T1000 (cell line): ENCODE measurements around the gene BCL11A.

Experiments
- DNase-seq: peaks from one replicate; lab custom pipeline; 2025; ENCODE audit warnings: mixed read lengths; lab: John Stamatoyannopoulos, UW

Gene BCL11A

GRCh38 chr2:60553495-60554073 is at the start of gene BCL11A:
Gene BCL11A, minus strand, starts transcription at chr2:60553654. Its CDS starts 384 bp downstream, at chr2:60553270.
- peak; percentile 31 for DNase-seq

GRCh38 chr2:60602828-60603532 is 49.5 kb upstream of the BCL11A start:
- DNase-seq = no peak

- DNase-seq = no peak
Observed at GRCh38 chr2:60602388-60602787, 48.9 kb upstream of the BCL11A start.

GRCh38 chr2:60598271-60598670 is 44.8 kb upstream of the BCL11A start:
- no peak for DNase-seq

GRCh38 chr2:60597346-60597745 is 43.9 kb upstream of the BCL11A start:
- no peak for DNase-seq

- no peak for DNase-seq
Observed at GRCh38 chr2:60596411-60596810, 43.0 kb upstream of the BCL11A start.

- no peak for DNase-seq
Observed at GRCh38 chr2:60595953-60596352, 42.5 kb upstream of the BCL11A start.

- DNase-seq = no peak
Observed at GRCh38 chr2:60589104-60589503, 35.6 kb upstream of the BCL11A start.

GRCh38 chr2:60586081-60586480 is 32.6 kb upstream of the BCL11A start:
- no peak for DNase-seq

GRCh38 chr2:60585276-60585675 is 31.8 kb upstream of the BCL11A start:
- no peak for DNase-seq

GRCh38 chr2:60583604-60584003 is 30.1 kb upstream of the BCL11A start:
- no peak for DNase-seq

GRCh38 chr2:60581433-60582282 is 28.2 kb upstream of the BCL11A start:
- peak; percentile 58 for DNase-seq

GRCh38 chr2:60577682-60578283 is 24.3 kb upstream of the BCL11A start:
- DNase-seq = no peak

GRCh38 chr2:60573251-60573650 is 19.8 kb upstream of the BCL11A start:
- no peak for DNase-seq

GRCh38 chr2:60570251-60570650 is 16.8 kb upstream of the BCL11A start:
- DNase-seq = no peak

GRCh38 chr2:60569680-60570111 is 16.2 kb upstream of the BCL11A start:
- no peak for DNase-seq

- no peak for DNase-seq
Observed at GRCh38 chr2:60567919-60568768, 14.7 kb upstream of the BCL11A start.

GRCh38 chr2:60567096-60567495 is 13.6 kb upstream of the BCL11A start:
- DNase-seq = no peak

- DNase-seq = no peak
Observed at GRCh38 chr2:60565472-60565871, 12.0 kb upstream of the BCL11A start.

- no peak for DNase-seq
Observed at GRCh38 chr2:60560734-60561644, 7.5 kb upstream of the BCL11A start.
